Neural cell (in vitro differentiated cells): ENCODE measurements around the gene PRR18. TPM values are rescaled to one million over a fixed set of nuclear protein-coding genes. Genes with fewer than 3 reads are reported as not detected.

ENCODE experiments used
- H2AFZ ChIP-seq: fragments of 200-600, 300-800 bp; sonication (generic), shearing (Covaris generic); 2 replicates; pipeline ENCODE4 v1.6.0; 2014; ENCODE audit warnings: low read depth, mild to moderate bottlenecking, antibody characterized with exemption, low read length, moderate library complexity
- H3F3A ChIP-seq: fragments of 200-600 bp; shearing (Covaris generic); 2 replicates; pipeline ENCODE4 v1.6.1; 2016; ENCODE audit warnings: mild to moderate bottlenecking, moderate library complexity, mixed read lengths, antibody characterized with exemption, low read length; ENCODE audit not compliant: insufficient read depth, poor library complexity, severe bottlenecking
- H3K27ac ChIP-seq: fragments of 200-600, 300-800 bp; sonication (generic), shearing (Covaris generic); 2 replicates; pipeline ENCODE4 v1.5.1; 2014; ENCODE audit warnings: mild to moderate bottlenecking, low read length, moderate library complexity
- H3K27me3 ChIP-seq: fragments of 300-800, 200-600 bp; sonication (generic), shearing (Covaris generic); 2 replicates; pipeline ENCODE4 v1.6.0; 2014; ENCODE audit warnings: mild to moderate bottlenecking, low read depth, low read length, moderate library complexity; ENCODE audit not compliant: insufficient read depth
- H3K36me3 ChIP-seq: fragments of 300-800, 200-600 bp; sonication (generic), shearing (Covaris generic); 2 replicates; pipeline ENCODE4 v1.5.1; 2014; ENCODE audit warnings: mild to moderate bottlenecking, antibody characterized with exemption, low read length, moderate library complexity; ENCODE audit not compliant: insufficient read depth
- H3K4me2 ChIP-seq: fragments of 300-800, 200-600 bp; sonication (generic), shearing (Covaris generic); 2 replicates; pipeline ENCODE4 v1.6.0; 2014; ENCODE audit warnings: mild to moderate bottlenecking, low read length
- H3K4me3 ChIP-seq: fragments of 300-800, 200-600 bp; sonication (generic), shearing (Covaris generic); 2 replicates; pipeline ENCODE4 v1.5.1; 2014; ENCODE audit warnings: mild to moderate bottlenecking, low read length, moderate library complexity
- H3K79me2 ChIP-seq: fragments of 200-600 bp; shearing (Covaris generic); replicated peaks from 2 replicates; pipeline ENCODE4 v1.6.0; 2014; ENCODE audit warnings: mild to moderate bottlenecking, low read length, moderate library complexity; ENCODE audit not compliant: insufficient read depth
- H3K9ac ChIP-seq: fragments of 300-800, 200-600 bp; sonication (generic), shearing (Covaris generic); 2 replicates; pipeline ENCODE4 v1.6.1; 2016; ENCODE audit warnings: mild to moderate bottlenecking, low read length, mixed read lengths
- H3K9me2 ChIP-seq: fragments of 200-600 bp; shearing (Covaris generic); 2 replicates; pipeline ENCODE4 v1.6.1; 2016; ENCODE audit warnings: mild to moderate bottlenecking, low read length, mixed read lengths; ENCODE audit not compliant: insufficient read depth
- H3K9me3 ChIP-seq: fragments of 200-600, 300-800 bp; sonication (generic), shearing (Covaris generic); 2 replicates; pipeline ENCODE4 v1.6.1; 2016; ENCODE audit warnings: mild to moderate bottlenecking, mixed run types, low read length, moderate library complexity, mixed read lengths
- H4K20me1 ChIP-seq: fragments of 200-600 bp; shearing (Covaris generic); 2 replicates; pipeline ENCODE4 v1.6.1; 2016; ENCODE audit warnings: mild to moderate bottlenecking, mixed run types; ENCODE audit not compliant: insufficient read depth
- CTCF ChIP-seq: fragments of 450-650 bp; IDR thresholded peaks from 2 replicates; pipeline ENCODE4 v1.5.1; 2014; ENCODE audit warnings: antibody characterized with exemption, mild to moderate bottlenecking, moderate library complexity; ENCODE audit not compliant: poor library complexity, severe bottlenecking
- EP300 ChIP-seq: fragments of 450-650 bp; conservative IDR thresholded peaks from 2 replicates; pipeline ENCODE4 v1.6.1; 2014; ENCODE audit warnings: antibody characterized with exemption, mild to moderate bottlenecking, moderate library complexity; ENCODE audit not compliant: poor library complexity, severe bottlenecking
- EZH2 ChIP-seq: fragments of 200-600, 300-800 bp; shearing (Covaris generic), sonication (generic); IDR thresholded peaks from 2 replicates; pipeline ENCODE4 v1.6.1; 2014; ENCODE audit warnings: antibody characterized with exemption, low read length, borderline replicate concordance, mild to moderate bottlenecking; ENCODE audit not compliant: insufficient read depth, poor library complexity, severe bottlenecking
- MXI1 ChIP-seq: fragments of 450-650 bp; conservative IDR thresholded peaks from 2 replicates; pipeline ENCODE4 v1.6.1; 2014; ENCODE audit warnings: antibody characterized with exemption, mild to moderate bottlenecking; ENCODE audit not compliant: poor library complexity, severe bottlenecking
- POLR2AphosphoS5 ChIP-seq: IDR thresholded peaks from 2 replicates; pipeline ENCODE4 v1.6.1; 2012
- RAD21 ChIP-seq: fragments of 450-650 bp; conservative IDR thresholded peaks from 2 replicates; pipeline ENCODE4 v1.6.1; 2014; ENCODE audit warnings: antibody characterized with exemption, mild to moderate bottlenecking, moderate library complexity
- REST ChIP-seq: IDR thresholded peaks from 2 replicates; pipeline ENCODE4 v1.6.1; 2012; ENCODE audit warnings: borderline replicate concordance
- SMC3 ChIP-seq: fragments of 450-650 bp; conservative IDR thresholded peaks from 2 replicates; pipeline ENCODE4 v1.6.1; 2014; ENCODE audit warnings: antibody characterized with exemption, mild to moderate bottlenecking, moderate library complexity; ENCODE audit not compliant: poor library complexity
- TAF1 ChIP-seq: IDR thresholded peaks from 2 replicates; pipeline ENCODE4 v1.6.1; 2012; ENCODE audit warnings: low read depth
- polyA plus RNA-seq: library from polyadenylated mRNA; depleted of rRNA; stranded (reverse); fragments of >200 nt; gene quantifications from 2 replicates; pipeline ENCODE4 v1.2.3, GENCODE V29; 2014

PRR18 gene
- polyA plus RNA-seq, 1 donor from 2014 or later: not detected

GRCh38 chr6:166317261-166318212, 9.3 kb upstream of the PRR18 start:
- Histone ChIP-seq H3K9ac (no peak overlapping the region), H3K9me3 (no peaks in the 10 kb centered on the region), H3K4me2 (no peak overlapping the region), H3K27ac (no peak overlapping the region), H3F3A (no peaks in the 10 kb centered on the region), H3K79me2 (no peaks in the 10 kb centered on the region), H3K4me3 (no peak overlapping the region), H3K9me2 (no peaks in the 10 kb centered on the region), H4K20me1 (no peaks in the 10 kb centered on the region), H2AFZ (no peak overlapping the region), H3K36me3 (no peaks in the 10 kb centered on the region), H3K27me3 (no peaks in the 10 kb centered on the region)
- TF ChIP-seq EP300 (no peak), MXI1 (no peak), SMC3 (no peak), POLR2AphosphoS5 (no peak), EZH2 (no peak), CTCF (no peak), REST (no peak), RAD21 (no peak), TAF1 (no peak)

- TF ChIP-seq EZH2 (no peak), EP300 (no peak), REST (no peak), RAD21 (no peak), MXI1 (no peak), TAF1 (no peak), SMC3 (no peak), POLR2AphosphoS5 (no peak), CTCF (no peak)
- Histone ChIP-seq H3K4me2 (no peak overlapping the region), H4K20me1 (no peaks in the 10 kb centered on the region), H3F3A (no peaks in the 10 kb centered on the region), H3K9me3 (no peaks in the 10 kb centered on the region), H3K36me3 (no peaks in the 10 kb centered on the region), H3K9me2 (no peaks in the 10 kb centered on the region), H3K9ac (no peak overlapping the region), H3K27ac (no peak overlapping the region), H3K79me2 (no peaks in the 10 kb centered on the region), H3K27me3 (peaks cover 4% of the 10 kb centered on the region), H3K4me3 (no peak overlapping the region), H2AFZ (no peak overlapping the region)
Observed at GRCh38 chr6:166315436-166315835, 7.2 kb upstream of the PRR18 start.
